GM18873 (cell line): ENCODE data around the gene TYW3.
"Not testable (repeated sequence)": the region's sequence is repeated elsewhere in the genome, so short reads cannot be mapped to it uniquely, and the experiment has no call there.

Experiments used
- ATAC-seq: cut with Tn5 transposase; IDR thresholded peaks from one replicate; pipeline ENCODE4 v1.9.1; 2021; ENCODE audit warnings: mild to moderate bottlenecking, moderate library complexity, moderate number of reproducible peaks; ENCODE audit not compliant: unreplicated experiment, low FRiP score

Gene TYW3

DNA sequence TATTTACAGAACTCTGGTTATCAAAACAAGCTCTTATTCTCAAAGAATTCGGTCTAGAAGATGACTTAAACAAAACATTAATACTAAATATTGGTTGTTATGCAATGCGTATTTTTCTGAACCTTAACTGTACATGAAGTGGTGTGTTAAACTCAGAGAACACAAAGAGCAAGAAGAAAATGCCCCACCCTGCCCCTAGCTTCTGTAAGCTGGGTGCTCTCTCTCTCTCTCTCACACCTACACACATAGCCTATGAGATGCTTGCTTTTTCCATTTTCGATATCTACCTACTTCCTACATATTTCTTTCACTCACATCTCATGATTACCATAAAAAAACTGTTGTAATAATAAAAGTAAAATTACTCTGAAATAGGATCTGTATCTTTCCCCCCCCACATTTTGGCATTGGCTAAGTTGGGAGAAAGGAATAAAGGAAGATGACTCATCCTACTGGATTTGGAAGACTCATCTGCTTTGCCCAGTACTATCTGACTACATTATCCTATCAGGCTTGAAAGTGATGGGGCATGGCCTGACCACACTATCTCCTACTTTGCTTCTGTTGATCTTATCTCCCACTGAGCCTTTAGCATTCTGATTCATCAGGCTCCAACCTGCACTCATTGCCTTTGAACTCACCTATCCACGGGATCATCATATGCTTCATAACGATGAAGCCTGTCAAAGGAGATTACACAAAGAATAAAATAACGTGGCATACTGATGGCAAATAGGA is 3.0 kb upstream of the TYW3 start:
- ATAC-seq, result no peak

DNA sequence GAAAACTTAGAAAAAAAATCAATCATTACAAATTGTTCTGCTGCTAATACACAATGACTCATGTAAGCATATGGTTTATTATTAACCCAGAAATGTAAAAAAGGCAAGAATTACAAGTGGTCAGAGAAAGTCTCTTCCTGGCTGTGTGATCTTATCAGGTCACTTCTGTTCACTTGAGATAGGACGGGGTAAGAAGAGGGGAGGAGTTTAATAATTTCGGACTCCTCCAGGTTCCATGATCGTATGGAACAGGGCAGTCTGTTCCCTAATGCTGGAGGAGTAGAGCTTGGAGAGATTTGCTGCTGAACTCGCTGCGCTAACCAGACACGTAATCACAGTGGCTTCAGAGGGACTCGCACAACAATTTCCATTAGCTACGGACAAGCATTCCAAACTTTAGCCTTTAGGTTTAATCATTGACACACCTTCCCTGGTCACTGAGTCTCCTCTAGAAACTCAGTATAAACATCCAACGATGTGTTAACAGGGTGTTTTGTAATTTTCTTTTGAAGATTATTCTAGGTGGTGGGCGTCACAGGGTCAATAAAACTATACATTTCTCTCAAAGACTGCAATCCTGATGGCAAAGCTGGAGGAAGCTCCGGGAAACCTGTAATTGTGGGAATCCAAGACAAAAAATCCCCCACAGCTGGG is 1.4 kb upstream of the TYW3 start:
- ATAC-seq, result peak; percentile 28

DNA sequence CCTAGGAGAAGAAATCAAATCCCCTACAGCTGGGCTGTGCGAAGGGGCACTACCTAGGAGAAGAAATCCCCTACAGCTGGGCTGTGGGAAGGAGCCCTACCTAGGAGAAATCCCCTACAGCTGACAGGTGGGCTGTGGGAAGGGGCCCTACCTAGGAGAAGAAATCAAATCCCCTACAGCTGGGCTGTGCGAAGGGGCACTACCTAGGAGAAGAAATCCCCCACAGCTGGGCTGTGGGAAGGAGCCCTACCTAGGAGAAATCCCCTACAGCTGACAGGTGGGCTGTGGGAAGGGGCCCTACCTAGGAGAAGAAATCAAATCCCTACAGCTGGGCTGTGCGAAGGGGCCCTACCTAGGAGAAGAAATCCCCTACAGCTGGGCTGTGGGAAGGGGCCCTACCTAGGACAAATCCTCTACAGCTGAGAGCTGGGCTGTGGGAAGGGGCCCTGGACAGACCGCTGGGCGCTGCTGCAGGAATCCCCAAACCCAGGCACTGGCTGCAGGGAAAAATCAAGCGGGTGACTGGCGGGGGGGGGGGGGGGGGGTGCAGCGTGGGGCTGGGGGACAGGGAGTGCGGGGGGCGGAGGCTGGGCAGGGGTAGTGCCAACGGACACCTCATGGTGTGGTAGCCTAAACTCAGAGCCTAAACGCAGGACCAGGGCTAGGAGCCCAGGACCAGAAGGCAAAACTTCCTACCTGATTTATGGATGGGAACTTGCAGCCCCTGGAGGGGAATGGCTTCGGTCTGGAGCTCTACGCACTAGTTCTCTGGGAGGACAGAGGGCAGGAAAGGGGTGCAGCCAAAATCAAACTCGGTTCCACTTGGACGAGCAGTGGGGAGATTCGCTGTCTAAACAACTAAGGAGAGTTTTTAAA is 643 bp upstream of the TYW3 start:
- ATAC-seq, result peak; percentile 23

DNA sequence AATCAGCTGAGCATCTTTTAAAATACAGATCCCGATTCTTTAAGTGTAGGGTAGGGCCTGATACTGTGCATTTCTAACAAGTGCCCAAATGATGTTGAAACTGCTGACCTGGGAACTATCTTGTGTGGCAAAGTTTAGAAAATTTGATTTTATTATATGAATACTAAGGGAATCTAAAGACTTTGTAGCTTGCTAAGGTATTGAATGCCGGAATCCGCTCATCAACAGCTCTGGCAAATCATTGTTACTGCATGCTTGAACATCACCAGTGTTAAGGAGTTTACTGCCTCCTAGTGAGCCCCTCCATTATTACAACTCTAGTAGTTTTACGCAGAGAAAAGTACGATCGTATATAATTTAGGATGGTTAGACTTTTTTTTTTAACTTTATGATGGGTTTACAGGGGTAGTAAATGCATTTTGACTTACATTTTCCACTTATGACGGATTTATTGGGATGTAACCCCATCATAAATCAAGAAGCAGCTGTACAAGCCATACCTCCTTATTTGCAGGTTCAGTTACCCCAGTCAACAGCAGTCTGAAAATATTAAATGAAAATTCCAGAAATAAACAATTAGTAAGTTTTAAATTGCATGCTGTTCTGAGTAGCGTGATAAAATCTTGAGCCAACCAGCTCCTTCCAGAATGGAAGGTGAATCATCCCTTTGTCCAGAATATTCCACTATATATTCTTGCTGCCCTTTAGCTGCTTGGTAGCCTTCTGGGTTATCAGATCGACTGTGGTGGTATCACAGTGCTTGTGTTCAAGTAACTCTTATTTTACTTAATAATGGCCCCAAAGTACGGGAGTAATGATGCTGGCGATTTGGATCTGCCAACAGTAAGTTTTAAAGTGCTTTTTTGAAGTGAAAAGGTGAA is 892 bp downstream of the TYW3 start:
- ATAC-seq, result peak; percentile 55

DNA sequence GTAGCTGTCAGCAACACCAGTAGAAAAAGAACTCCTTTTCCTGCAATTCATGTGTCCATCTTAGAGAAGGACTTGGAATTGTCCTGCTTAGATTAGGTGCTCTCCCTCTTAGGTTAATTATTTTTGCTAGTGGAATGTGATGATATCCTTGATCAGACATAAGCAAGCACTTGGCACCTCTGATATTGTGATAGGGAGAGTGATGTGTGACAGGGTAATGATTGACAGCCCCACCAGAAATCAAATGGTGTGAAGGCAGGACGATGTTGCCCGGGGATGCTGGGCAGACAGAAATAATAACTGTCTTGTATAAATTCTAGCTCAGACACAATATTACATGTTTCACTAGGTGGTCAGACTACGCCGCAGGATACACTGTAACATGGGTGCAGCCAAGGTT is 4.4 kb downstream of the TYW3 start:
- no peak for ATAC-seq

DNA sequence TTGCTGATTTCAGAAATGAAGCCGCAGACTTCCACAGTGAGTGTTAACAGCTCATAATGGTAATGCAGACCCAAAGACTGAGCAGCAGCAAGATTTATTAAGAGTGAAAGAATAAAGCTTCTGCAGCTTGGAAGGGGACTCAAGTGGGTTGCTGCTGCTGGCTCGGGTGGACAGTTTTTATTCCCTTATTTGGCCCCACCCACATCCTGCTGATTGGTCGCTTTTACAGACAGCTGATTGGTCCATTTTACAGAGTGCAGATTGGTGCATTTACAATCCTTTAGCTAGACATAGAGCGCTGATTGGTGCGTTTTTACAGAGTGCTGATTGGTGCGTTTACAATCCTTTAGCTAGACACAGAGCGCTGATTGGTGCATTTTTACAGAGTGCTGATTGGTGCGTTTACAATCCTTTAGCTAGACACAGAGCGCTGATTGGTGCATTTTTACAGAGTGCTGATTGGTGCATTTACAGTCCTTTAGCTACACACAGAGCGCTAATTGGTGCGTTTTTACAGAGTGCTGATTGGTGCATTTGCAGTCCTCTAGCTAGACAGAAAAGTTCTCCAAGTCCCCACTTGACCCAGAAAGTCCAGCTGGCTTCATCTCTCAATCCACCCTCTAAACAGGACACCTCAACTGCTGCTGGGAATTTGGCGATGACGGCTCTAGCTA is 7.5 kb downstream of the TYW3 start:
- ATAC-seq, result not testable (repeated sequence)

DNA sequence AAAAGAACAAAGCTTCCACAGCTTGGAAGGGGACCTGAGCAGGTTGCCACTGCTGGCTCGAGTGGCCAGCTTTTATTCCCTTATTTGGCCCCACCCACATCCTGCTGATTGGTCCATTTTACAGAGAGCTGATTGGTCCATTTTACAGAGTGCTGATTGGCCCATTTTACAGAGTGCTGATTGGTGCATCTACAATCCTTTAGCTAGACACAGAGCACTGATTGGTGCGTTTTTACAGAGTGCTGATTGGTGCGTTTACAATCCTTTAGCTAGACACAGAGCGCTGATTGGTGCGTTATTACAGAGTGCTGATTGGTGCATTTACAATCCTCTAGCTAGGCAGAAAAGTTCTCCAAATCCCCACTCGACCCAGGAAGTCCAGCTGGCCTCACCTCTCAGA is 12.3 kb downstream of the TYW3 start:
- ATAC-seq, result not testable (repeated sequence)

DNA sequence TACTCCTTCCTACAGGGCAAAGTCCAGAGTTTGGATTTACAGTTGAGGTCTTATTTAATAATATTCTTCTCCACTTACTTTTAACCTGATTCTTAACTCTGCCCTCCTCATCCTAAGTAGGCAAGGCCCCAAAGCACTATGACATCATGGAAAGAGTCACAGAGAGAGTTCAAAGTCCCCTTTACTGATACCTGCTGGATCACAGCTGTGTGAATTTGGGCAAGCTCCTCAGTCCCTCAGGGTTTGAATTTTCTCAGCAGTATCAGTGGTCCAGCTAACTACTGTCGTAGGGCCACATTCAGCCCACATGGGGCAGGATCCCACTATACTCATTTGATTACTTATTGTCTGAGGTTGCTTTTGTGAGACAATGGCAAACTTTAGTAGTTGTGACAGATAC is 16.0 kb downstream of the TYW3 start:
- ATAC-seq, result no peak

DNA sequence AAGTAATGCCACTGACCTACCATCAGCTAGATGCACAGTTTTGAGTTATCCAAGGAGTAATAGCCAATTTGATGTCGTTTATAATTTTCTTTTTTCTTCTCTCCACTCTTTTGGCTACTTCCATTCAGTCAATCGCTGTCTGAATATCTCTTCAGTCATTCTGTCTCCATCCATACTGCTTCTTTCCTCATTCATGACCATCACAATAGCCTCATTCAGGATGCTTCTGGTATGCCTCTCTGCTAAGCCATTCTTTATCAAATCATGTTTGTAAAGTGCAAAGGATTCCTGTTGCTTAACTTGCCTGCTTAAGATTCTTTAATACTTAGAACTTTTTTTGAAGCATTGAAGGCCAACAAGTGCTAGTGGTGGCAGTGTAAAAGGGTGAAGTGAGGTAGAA is 20.2 kb downstream of the TYW3 start:
- no peak for ATAC-seq

DNA sequence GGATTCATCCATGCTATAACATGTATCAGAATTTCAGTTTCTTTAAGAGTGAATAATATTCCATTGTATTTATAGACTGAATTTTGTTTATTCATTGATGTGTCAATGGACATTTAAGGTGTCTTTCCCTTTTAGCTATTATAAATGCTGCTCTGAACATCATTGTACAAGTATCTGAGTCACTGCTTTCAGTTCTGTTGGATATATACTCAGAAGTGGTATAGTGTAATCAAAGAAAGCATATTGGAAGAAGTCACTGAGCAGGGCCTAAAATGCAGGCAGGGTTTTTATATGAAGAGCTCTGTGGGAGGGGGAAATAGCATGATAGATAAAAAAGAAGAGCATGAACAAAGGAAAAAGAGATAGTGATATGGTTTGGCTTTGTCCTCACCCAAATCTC is 22.5 kb downstream of the TYW3 start:
- no peak for ATAC-seq

DNA sequence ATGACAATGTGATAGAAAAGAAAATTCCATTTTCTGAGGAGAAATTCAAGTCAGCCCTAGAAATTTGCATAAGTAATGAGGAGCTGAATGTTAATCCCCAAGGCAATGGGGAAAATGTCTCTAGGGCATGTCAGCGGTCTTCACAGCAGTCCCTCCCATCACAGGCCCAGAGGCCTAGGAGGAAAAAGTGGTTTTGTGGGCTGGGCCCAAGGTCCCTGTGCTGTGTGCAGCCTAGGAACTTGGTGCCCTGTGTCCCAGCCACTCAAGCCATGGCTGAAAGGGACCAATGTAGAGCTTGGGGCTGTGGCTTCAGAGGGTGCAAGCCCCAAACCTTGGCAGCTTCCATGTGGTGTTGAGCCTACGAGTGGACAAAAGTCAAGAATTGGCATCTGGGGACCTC is 23.7 kb downstream of the TYW3 start:
- not testable (repeated sequence) for ATAC-seq

DNA sequence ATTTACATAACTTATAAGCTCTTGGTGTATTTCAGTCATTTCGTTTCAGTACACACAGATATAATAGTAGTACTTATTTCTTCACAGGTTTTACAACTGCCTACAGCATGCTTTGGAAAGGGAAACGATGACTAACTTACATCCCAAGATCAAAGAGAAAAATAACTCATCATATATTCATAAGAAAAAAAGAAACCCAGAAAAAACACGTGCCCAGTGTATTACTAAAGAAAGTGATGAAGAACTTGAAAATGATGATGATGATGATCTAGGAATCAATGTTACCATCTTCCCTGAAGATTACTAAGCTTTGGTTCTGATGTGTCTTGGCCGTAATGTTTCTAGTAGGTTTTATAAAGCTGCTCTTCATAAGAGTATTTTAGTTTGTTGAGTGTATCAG is 30.9 kb downstream of the TYW3 start:
- ATAC-seq, result no peak

DNA sequence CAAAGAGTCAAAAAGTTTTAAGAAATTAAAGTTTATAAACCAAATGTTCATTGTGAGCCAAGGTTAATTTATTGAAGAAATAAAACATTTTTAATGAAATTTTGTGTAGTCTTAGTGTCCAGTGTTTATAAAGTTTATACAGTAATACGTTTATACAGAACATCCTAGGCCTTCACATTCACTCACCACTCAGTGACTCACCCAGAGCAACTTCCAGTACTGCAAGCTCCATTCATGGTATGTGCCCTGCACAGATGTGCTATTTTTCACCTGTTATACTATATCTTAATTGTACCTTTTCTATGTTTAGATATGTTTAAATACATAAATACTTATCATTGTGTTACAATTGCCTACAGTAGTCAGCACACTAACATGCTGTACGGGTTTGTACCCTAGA is 33.6 kb downstream of the TYW3 start:
- ATAC-seq, result no peak

DNA sequence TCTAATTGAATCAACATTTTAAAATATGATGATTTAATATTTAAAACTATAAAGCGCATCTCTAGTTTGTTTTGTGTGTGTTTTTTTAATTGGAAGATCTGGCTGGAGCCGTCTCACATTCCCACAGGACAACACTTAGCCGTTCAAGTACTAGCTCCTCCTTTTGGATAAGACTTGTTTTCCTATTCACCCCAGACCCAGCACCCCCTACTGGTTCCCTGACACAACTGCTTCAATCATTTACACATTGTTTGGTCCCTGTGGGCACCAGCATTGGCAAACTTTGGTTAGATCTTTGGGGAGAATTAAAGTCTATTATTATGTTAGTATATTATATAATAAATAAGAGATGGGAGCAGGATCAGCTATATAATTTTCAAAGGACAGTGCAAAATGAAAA is 34.5 kb downstream of the TYW3 start:
- ATAC-seq, result no peak

DNA sequence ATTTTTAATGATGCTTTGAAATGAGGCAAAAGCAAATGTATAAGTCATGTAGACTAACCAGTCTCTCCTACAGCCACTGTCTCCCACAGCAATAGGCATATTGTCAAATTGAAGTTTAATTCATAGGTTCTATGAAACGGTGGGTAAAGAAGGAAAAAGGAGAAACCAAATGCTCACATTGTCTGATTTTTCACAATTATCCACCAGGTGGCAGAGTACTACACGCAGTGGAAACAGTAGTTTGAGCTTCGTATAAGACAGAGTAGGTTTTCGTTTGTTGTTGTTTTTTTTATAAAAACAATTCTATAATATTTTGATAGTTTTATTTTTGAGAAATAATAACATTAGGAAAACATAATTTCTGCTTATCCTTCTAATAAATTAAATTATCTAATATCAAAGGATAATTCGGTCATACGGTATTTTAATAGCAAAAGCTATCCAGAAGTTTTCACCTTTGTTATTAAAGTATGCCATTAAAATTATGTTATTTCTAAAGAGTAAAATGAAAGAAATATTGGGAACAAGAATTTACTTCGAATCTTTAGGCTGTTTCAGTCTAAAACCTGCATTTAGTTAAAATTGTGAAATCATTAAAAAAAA is 39.1 kb downstream of the TYW3 start:
- peak; percentile 62 for ATAC-seq

DNA sequence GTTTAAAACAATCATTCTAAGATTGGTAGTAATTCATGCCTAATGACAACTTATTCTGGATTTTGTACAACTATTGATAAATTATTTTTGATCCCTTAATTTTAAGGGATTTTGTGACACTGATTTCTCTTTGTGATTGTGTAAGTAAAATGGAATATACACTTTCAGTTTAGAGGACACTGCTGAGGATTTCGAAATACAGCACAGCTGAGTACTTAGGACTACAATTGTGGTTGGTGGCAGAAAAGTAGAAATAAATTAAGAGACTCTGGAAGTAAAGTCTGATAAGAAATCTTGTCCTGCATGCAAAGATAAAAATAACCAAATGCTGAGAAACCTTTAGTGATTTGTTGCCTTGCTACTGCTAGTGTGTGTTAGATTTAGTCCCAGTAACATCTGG is 40.0 kb downstream of the TYW3 start:
- ATAC-seq, result no peak

DNA sequence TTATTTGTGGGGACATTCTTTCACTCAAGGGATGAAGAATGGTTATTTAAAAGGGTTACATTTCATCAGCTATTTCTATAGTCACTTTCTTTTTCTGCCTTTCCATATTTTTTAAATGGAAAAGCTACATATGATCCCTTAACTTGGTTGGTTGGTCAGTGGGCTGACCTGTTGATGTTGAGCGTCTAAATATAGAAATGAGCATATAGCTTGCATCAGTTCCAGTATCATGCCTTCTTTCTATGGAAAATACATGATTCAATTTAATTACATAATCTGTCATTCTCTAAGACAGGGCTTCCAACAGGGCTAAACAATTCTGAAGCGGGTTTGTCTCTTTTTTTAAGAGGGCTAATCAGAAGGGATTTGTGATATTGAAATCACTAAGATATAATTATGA is 40.6 kb downstream of the TYW3 start:
- ATAC-seq, result no peak

DNA sequence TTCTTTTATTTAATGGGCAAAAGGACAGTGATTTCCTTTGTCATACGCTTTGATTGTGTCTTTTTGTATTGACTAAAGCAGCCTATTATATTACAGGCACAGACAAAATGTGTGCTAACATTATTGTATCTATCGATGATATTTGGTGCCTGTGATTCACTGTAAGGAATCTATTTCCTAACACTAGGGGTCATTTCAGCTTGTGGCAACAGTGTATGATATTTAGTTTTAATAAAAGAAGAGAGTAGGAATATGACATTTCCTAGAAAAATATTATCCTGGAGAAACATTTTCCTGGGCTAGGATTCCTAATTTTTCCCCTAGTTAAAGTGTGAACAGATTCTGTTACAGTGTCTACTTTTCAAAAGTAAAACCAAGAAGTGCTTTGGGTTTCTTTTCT is 42.8 kb downstream of the TYW3 start:
- ATAC-seq, result no peak

DNA sequence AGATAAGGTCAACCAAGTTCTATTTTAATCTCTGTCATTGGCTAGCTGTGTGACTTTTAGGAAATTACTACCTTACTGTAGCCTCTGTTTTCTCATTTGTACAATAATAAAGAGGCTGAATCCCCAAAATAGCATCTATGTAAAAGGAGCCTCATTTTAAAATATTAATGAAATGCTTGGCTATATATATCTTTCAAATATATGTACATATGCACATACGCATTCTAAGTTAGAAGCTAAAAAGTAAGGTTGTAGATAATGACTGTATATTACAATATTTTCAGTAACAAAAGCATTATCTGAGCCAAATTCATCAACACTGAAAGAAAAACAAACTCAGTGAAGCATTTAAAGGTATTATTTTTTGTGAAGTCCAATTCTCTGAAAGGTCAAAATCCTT is 44.6 kb downstream of the TYW3 start:
- no peak for ATAC-seq

DNA sequence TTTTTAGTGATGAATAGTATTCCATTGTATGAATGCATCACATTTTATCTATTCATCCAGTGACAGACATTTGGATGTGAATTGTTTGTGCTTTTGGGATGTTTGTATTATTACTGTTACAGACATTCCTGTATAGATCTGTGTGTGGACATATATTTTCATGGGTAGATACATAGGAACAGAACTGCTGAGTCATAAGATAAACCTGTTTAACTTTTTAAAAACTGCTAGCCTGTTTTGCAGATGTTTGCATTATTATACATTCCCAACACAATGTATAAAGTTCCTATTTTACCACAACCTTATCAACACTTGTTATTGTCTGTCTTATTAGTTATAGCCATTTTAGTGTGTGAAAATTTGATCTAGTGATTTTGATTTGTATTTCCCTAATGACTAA is 46.8 kb downstream of the TYW3 start:
- ATAC-seq, result no peak
